ENCODE measurements around the gene HTR2C.
"Not testable (repeated sequence)": the region's sequence is repeated elsewhere in the genome, so short reads cannot be mapped to it uniquely, and the experiment has no call there.

HTR2C gene

DNA sequence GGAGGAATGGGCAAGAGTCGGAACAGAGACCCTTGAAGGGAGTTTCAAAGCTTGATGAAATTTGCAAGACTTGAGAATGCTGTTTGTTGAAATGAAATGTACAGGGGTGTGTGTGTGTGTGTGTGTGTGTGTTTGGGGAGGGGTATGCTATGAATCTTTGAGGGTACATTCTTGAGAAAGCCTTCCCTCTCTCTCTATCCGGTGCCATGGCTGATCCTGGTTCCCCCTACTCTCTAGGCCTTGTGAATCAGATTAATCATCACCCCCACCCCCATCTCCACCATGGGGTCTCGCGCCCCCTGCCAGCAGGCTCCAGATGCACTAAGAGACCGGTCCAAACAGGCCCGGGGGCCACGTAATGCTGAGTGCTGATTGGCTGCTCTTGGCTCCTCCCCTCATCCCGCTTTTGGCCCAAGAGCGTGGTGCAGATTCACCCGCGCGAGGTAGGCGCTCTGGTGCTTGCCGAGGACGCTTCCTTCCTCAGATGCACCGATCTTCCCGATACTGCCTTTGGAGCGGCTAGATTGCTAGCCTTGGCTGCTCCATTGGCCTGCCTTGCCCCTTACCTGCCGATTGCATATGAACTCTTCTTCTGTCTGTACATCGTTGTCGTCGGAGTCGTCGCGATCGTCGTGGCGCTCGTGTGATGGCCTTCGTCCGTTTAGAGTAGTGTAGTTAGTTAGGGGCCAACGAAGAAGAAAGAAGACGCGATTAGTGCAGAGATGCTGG, at the start of gene HTR2C:
Gene HTR2C, plus strand, starts transcription at position 441 of the 729 bp plus-strand sequence. CDS start 142,851 bp downstream, outside the sequence.
- DNase-seq (ENCODE audit: low spot score) = no peak

DNA sequence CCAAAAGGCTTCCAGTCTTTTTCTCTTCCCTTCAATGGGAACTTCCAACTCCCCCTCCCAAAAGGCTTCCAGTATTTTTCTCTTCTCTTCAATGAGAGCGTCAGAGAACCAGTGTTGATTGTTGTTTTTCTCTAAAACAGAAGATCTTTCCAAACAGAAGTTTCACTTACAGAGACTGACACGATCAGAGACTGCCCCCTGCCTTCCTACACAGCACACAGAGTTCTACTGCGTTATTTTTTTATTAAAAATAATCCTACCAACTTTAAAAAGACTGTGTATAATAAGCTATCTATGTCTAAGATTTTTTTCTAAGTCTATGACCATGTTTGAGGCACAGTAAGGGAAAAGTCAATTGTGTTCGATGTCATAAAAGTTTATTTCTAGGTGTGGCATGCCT, 3.5 kb upstream of the HTR2C start:
- DNase-seq (ENCODE audit: low spot score) = no peak

DNA sequence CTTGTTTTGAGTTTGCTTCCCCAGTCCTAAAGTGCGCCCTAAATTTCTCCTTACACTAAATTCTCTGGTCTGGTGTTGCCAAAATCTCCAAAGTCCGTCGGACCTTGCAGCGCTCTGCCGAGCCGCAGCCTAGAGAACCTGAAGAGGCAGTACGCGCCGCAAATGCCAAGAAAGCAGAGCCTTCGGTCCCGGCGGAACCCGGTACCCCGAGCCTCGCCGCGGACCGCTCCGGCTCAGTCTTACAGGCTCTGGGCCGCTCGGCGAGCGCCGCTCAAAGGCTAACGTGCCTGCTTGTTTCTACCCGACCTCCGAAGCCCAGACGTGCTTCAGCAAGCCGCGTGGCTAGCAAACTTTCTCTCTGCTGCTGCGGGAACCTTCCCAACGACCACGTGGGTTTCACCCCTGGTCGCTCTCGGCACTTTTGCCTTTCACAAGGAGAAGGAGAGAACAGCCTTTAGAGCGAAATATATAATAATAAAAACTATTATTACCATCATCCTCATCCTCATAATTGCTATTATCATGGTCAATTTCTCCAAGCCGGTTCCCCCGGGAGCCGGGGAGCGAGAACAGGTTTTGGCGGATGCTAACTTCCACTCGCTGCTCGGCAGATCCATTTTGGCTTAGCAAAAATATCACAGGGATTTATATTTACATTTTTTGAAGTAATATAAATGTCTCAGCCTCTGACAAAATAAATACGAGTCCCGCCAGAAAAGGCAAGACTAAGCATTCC, 2.2 kb upstream of the HTR2C start:
- no peak for DNase-seq (ENCODE audit: low spot score)

DNA sequence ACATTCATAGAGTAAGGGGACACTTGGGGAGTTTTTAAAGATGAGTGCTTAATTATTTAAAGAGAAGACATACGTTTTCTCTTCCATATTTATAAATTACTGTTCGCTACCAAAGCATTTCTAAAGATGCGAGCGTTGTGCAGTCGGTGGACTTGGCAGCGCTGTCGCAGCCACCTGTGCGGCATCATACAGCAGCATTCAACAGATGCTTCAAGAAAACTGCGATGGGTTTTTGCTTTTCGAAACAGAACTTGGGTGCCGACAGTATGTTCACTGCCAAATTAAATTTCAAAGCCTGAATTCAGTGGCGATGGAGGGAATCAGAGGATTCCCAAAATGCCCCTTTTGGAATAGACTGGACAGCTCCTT, 1.6 kb upstream of the HTR2C start:
- no peak for DNase-seq (ENCODE audit: low spot score)

DNA sequence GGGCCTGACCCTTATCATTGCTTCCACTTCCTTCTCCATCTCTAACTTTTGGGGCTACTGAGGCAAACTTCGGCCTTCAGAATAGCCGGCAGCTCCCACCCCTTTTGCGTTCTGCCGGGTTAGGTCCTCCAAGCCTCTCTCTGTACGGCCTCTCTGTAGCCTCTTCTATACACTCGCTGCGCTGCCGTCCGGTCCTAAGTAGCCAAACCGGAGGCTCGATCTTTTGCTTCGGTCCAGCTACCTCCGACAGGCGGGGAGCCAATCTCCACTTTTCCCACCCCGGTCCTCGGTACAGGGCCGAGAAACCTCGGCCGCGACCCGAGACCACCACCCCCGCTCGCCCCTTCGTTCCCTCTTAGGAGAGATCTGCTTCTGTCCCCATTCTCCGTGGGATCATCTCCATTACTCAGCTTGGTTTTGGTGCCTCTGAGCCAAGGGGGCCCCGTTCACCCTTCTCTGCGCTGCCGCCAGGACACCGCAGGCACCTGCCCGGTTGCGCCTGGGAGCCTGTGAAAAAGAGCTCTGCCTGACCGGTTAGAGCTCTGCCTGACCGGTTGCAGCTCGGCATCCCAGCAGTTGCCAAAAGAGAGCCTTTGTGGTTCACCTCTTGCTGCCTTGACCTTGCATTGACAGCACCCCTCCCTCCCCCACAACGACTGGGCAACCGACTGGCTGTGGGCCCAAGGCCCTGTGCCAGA, 1.0 kb upstream of the HTR2C start:
- DNase-seq (ENCODE audit: low spot score) = no peak

DNA sequence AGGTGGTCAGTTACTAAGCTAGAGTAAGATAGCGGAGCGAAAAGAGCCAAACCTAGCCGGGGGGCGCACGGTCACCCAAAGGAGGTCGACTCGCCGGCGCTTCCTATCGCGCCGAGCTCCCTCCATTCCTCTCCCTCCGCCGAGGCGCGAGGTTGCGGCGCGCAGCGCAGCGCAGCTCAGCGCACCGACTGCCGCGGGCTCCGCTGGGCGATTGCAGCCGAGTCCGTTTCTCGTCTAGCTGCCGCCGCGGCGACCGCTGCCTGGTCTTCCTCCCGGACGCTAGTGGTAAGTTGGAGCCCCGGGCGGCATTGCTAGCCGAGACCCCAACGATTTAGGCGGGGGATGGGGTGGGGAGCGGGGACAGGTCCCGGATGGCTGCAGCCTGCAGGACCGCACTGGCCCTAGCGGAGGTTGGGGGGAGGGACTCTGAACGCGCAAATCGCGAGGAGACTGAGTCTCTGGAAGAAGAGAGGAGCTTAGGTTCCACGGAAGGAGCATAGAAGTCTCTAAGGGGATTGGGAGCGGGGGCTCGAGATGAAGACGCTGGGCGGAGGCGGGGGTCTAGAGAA, 573 bp downstream of the HTR2C start:
- no peak for DNase-seq (ENCODE audit: low spot score)

DNA sequence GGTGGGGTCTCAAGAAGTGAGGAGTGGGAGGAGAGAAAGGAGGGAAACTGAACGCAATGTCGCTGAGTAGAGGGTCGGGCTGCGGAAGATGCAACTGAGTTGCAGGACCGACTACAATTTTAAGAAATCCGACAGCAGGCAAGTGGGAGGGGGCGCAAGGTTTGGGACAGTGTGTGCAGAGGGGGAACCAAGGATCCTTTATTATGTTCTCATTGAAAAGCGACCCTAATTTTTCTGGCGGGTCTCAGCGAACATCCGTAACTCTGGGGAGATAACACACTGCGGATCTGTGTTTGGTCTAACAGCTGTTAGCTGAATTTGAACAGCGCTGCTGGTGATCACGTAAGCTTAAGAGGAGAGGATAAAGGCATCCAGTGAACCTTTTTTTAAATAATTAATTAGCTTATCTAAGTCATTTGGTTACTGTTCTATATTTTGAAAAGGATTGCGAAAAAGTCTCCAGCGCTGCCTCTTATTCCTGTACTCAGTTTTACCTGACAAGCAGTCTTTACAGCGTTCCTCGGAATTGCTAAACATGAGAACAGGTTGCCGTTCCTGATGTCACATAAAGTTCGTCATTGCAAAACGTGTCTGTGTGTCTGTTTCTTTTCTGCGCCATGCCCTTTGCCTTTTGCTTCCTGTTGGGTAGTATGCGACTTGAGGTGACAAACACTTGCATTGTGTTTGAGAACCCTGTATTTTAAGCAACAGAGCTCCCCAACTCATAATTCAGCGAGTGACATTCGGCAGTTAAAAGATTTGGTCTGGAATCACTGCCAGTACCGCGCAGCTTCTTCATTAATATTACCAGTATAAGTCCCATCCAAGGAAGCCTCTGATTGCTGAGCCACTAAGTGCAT, 1.3 kb downstream of the HTR2C start:
- DNase-seq (ENCODE audit: low spot score) = no peak

DNA sequence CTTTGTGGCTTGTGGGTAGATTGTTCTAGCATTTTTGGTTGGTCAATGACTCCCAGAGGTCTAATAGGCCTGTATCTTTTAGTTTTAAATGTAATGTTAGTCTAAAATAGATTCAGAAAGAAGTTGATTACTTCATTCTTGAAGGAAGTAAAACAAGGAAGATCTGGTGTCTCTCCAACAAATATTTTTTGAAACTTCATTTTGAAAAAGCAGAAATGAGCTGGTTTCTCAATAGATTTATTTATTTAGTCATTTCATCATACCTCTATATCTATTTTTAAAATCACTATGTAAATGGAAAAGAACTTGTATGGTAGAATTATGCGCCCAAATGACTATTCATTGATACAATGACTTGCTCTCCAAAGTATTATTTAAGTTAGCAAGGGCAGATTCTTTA, 7.2 kb downstream of the HTR2C start:
- DNase-seq (ENCODE audit: low spot score) = no peak

DNA sequence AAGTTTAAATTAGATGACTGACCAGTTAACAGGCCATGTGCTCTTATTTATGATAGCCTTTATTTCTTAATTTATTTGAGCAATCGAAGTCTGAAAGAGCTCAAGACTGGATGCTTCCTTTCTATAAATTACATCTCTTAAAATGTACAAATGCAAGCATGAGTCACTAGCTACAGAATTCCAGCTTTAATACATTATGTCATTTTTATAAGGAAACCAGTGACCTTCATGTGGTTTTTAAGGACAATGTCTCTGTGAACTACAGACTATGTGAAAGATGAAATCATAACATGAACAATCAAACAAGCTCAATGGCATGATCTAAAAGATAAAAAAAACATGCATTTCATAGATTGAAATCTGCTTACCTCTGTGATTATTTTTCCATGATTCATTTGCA, 15.4 kb downstream of the HTR2C start:
- no peak for DNase-seq (ENCODE audit: low spot score)

DNA sequence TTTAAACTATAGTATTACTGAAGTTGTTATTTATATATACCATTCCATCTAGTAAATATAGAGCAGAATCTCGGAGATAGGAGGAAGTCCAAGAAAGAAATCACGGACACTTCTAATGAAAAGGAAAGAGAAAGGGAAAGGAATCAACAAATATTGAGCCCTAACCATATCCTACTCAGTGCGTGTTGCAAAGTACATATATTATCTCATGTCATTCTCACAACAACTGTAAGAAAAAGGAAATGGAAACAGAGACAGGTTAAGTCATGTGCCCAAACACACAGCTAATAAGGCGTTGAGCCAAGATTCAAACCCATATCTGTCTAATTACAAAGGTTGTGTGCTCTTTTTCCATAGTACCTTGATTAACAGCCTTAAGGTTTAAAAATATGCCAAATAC, 16.0 kb downstream of the HTR2C start:
- no peak for DNase-seq (ENCODE audit: low spot score)

DNA sequence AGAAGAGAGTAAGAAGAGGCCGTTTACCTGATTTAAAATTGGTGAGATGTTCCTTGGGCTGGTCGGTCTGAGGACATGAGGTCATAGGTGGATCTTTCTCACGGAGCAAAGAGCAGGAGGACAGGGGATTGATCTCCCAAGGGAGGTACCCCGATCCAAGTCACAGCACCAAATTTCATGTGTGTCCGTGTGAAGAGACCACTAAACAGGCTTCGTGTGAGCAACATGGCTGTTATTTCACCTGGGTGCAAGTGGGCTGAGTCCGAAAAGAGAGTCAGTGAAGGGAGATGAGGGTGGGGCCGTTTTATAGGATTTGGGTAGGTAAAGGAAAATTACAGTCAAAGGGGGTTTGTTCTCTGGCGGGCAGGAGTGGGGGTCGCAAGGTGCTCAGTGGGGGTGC, 22.7 kb downstream of the HTR2C start:
- DNase-seq (ENCODE audit: low spot score) = not testable (repeated sequence)

DNA sequence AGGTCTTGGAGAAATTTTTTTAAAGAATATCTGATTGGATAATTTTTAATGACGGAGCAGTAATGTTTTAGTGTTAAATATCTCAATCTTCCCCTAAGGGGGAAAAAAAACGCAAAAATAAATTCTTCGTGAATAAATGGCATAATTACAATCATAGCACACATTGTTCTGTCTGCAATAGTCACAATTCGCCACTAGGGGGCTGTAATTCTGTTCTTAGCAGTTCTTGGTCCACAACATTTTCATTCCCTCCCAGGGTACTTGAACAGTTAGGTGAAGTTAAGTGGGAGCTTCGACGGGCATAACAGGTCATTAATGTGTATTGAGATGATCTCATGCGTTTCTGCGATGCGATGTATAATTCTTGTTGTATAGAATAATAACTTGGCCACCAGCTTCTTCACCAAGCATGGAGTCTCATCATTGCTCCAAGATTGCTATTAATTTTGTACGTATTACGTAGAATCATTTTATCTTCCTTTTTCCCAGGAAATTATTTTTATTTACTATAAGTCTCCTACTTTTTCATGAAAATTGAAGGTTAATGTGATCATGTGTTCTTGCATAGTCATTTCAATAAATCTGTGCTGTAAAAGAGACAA, 27.2 kb downstream of the HTR2C start:
- peak; percentile 3 for DNase-seq (ENCODE audit: low spot score)

DNA sequence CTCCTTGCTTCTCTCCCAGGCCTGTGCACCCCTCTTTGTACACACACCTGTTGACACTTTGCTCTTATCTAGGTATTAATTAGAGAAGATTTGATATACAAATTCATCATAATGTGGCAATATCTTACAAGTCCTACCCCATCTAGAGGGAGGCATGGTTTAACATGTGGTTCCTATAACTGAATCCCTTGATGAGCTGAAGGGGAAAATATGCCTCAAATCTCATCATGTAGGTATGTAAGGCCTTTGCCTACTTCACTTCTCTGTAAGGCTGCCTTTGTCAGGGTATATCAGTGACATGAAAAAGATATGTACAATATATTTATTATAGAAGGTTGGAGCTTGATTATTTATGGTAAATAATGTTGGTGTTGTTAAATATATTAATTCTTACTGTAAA, 31.9 kb downstream of the HTR2C start:
- no peak for DNase-seq (ENCODE audit: low spot score)

DNA sequence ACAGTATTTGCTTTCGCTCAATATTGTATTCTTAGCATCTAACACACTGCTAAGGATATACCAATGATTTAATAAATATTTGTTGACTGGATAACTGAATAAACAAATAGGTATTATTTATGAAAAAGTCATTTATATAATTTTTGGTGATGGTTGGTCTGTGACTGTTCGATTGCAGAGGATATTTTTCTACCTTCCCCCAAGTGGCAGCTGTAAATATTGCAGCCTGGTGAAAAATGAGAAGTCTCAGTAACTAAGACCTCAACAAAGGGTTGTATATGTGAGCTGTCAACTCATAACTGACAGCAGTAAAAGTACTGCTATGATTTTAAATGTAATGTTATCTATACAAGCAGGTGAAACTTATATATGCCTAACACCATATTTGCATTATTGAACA, 36.0 kb downstream of the HTR2C start:
- DNase-seq (ENCODE audit: low spot score) = no peak

DNA sequence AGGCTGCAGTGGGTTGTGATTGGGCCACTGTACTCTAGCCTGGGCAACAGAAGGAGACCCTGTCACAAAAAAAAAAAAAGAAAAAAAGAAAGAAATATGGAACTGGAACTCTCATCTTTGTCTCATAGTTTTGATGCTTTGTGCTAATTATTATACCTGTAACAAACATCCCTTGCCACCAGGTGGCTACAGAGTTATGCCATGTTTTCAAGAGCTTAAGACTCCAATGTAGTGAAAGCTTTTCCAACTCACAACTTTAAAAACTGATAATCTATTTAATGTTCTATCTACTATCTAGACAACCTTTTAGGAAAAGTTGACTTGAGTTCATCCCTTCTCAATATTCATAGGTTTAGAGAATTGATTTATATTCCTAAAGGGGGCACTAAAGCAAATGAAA, 42.4 kb downstream of the HTR2C start:
- DNase-seq (ENCODE audit: low spot score) = no peak

DNA sequence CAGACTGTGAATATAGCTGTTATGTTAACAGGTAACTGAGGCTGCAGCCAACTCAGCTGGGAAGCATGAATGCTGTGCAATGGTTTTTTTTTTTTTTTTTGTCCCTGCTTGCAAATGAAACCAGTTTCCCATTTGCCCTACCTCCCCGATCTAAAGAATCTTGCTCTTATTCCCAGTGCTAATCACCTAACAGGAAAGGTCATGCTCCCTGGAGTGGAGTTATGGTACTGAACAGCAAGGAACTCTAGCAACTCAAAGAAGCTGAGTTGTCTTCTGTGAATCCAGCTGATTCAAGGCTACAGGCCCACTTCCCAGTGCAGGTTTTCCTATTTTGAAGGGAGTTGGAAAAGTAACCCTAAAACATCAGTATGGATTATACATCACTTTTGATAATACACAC, 52.1 kb downstream of the HTR2C start:
- DNase-seq (ENCODE audit: low spot score) = no peak

DNA sequence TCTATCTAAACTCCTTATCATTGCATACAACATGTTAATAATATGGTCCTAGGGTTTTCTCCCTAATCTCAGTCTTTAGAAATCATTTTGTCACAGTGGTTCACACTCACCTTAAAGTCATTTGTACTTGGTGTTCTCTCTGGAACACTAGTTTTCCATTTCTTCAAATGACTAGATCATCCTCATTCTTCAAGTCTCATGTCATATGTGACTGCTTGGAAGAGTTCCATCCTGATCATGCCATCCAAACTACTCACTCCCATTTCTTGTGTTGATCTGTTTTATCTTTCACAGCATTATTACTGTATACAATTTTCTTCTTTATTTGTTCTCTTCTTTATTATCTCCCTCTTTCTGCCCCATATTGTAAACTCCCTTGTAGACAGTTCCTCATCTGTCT, 66.5 kb downstream of the HTR2C start:
- DNase-seq (ENCODE audit: low spot score) = no peak

DNA sequence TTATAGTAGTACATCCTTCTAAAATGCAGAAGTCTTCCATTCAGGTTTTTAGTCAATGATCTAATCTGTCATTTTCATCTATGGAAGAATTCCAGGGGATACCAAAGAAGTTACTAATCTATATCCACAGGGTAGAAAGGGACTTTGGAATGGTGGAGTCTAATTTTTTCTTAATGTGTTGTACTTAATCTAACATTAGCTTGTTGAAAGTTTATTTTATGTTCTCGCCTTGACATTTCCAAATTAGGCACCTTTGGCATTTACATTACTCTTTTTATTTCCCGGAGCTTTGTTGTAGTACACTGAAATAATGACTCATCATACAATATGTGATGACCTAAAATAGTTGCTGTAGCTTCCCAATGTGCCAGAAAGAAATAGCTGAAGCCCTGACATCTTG, 91.5 kb downstream of the HTR2C start:
- DNase-seq (ENCODE audit: low spot score) = no peak

DNA sequence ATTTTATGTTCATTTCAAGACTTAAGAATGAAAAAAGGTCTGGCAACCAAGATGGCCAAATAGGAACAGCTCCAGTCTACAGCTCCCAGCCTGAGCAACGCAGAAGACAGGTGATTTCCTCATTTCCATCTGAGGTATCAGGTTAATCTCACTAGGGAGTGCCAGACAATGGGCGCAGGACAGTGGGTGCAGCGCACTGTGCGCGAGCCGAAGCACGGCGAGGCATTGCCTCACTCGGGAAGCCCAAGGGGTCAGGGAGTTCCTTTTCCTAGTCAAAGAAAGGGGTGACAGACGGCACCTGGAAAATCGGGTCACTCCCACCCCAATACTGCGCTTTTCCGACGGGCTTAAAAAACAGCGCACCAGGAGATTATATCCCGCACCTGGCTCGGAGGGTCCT, 116.6 kb downstream of the HTR2C start:
- not testable (repeated sequence) for DNase-seq (ENCODE audit: low spot score)

DNA sequence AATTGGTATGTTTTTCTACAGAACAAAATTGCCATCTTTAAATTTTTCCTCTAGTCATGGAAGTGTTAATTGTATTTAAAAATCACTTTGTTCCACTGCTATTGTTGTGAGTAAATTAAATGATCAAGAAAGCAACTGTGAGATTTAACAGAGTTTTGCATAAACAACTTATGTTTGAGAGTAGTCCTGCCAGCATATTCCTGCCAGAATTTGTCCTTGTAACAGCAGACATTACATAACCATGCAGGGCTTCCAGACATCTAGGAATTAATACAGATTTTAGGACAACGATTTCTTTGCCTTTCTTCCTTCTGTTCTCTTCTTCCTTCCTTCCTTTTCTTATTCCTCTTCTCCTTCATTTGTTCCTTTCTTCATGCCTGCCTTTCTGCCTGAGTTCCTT, 125.5 kb downstream of the HTR2C start:
- no peak for DNase-seq (ENCODE audit: low spot score)

DNA sequence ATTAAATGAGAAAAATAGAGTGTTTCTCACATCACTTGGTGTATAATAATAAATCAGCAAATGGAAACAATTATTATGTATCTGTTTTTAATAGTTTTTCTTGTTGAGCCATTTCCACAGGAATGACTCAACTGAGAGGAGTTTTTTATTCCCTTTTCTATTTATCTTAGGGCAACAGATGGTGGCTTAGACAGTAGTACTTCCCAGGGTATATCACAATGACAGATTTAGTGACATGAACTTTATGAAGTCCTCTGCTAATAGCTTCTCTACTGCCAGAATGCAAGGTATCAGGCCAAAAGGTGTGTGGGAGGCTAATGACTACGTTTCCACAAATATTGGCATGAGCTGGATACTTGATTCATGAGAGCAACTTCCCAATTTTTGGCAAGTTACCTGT, 126.7 kb downstream of the HTR2C start:
- DNase-seq (ENCODE audit: low spot score) = no peak

DNA sequence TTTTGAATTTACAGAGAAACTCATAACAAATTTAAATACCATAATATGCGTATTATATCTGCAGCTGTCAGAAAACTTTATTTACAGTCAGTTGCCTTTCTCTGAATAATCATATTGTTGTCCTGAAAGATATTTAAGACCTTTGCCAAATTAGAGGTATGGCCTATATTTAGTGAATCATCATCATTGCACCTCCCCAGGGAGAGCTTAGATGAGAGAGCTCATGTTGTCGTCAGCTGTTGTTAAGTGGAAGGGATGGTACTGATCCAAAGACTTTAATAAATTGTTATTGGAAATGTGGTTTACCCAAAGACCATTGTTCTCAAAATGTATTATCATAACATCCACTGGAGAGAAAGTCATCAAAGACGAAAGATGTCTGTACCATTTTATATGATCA, 128.6 kb downstream of the HTR2C start:
- no peak for DNase-seq (ENCODE audit: low spot score)

Data from hematopoietic multipotent progenitor cell treated with erythropoietin and hydrocortisone succinate and interleukin-3 and kit ligand, for 15 days (in vitro differentiated cells).